Hepatocyte (in vitro differentiated cells): ENCODE measurements around the gene SPTBN2.

Experiments
- CTCF ChIP-seq: fragments of 200-600 bp; sonication (generic); IDR thresholded peaks from 2 replicates; pipeline ENCODE4 v1.5.1; 2016; ENCODE audit warnings: antibody characterized with exemption, mild to moderate bottlenecking; ENCODE audit not compliant: poor library complexity
- EZH2 ChIP-seq: fragments of 200-600 bp; sonication (generic); IDR thresholded peaks from 2 replicates; pipeline ENCODE4 v1.6.1; 2016; ENCODE audit warnings: antibody characterized with exemption, mild to moderate bottlenecking, borderline replicate concordance

GRCh38 chr11:66710384-66710930 lies 18.6 kb downstream of the SPTBN2 start:
- TF ChIP-seq CTCF, result no peak
- TF ChIP-seq EZH2, result no peak
